Measurements from ENCODE around the gene MB21D2. TPM values are rescaled to one million over a fixed set of nuclear protein-coding genes. Genes with fewer than 3 reads are reported as not detected.

MB21D2 gene
- total and polyA plus RNA-seq, 2 of the 8 experiments (the other 6 are each of a cell fraction or from before 2014, with no cell fraction given): 10.0 to 21.0 TPM

DNA sequence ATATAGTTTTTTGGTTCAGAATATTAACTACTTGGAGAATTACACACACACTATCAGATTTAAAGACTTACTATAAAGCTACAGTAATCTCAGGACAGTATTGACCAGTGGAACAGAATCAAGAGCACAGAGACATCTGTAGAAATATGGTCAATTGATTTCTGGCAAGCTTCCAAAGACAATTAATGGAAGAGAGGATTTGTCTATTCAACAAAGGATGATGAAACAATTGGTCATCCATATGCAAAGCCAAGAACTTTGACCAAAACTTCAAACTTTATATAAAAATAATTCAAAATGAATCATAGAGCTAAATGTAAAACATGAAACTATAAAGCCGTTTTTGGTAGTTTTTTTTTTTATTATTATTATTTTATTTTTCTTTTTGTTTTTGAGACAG is 29.8 kb upstream of the MB21D2 start:
- Histone ChIP-seq H3K9me3 (ENCODE audit: insufficient read depth in 2 of 2, low read depth in 1 of 2, low read length in 1 of 2) (no peaks in the 10 kb centered on the region), H3K79me1 (ENCODE audit: low read depth, low read length) (no peaks in the 10 kb centered on the region), H2BK15ac (ENCODE audit: low read length) (no peak overlapping the region), H3K23me2 (ENCODE audit: low read depth, low read length) (no peaks in the 10 kb centered on the region), H3K4me2 (ENCODE audit: insufficient read depth in 1 of 2, low read depth in 2 of 2, low read length in 2 of 2) (no peak overlapping the region), H3K56ac (replicated peaks; ENCODE audit: insufficient read length, low read depth, low read length) (no peak overlapping the region), H3K79me2 (ENCODE audit: control insufficient read depth in 1 of 2, insufficient read depth in 2 of 2, low read length in 2 of 2) (no peaks in the 10 kb centered on the region), H3K4ac (replicated peaks; ENCODE audit: insufficient read length, low read depth, low read length) (no peak overlapping the region), H3K4me3 (ENCODE audit: extremely low read depth in 1 of 4, insufficient read depth in 2 of 4, low read depth in 3 of 4, low read length in 4 of 4) (no peak overlapping the region), H2BK5ac (ENCODE audit: low read depth, low read length) (no peak overlapping the region), H3K23ac (ENCODE audit: insufficient read length) (no peak overlapping the region), H2BK20ac (ENCODE audit: low read length) (no peak overlapping the region), H3K9ac (replicated peaks in 1 of 4; ENCODE audit: extremely low read depth in 1 of 4, low read depth in 3 of 4, low read length in 3 of 4) (no peak overlapping the region), H2BK12ac (ENCODE audit: low read depth, low read length) (no peak overlapping the region), H2BK120ac (replicated peaks; ENCODE audit: low read depth, low read length) (no peak overlapping the region), H2AK5ac (ENCODE audit: low read depth, low read length) (no peak overlapping the region), H4K8ac (ENCODE audit: extremely low read depth, insufficient read depth, low read length) (no peak overlapping the region), H3K14ac (ENCODE audit: insufficient read length) (no peak overlapping the region), H3K27me3 (replicated peaks in 1 of 4; ENCODE audit: control insufficient read depth in 3 of 4, extremely low read depth in 1 of 4, insufficient read depth in 3 of 4, low read length in 3 of 4) (no peaks in the 10 kb centered on the region), H4K20me1 (replicated peaks in 1 of 2; ENCODE audit: control insufficient read depth in 1 of 2, insufficient read depth in 2 of 2, low read length in 2 of 2) (no peaks in the 10 kb centered on the region), H2AFZ (ENCODE audit: low read length) (no peak overlapping the region), H3K36me3 (ENCODE audit: control insufficient read depth in 2 of 4, insufficient read depth in 4 of 4, low read length in 3 of 4) (no peaks in the 10 kb centered on the region), H3K27ac (ENCODE audit: low read depth, low read length) (no peak overlapping the region), H3K4me1 (replicated peaks in 1 of 4; ENCODE audit: control insufficient read depth in 3 of 4, insufficient read depth in 4 of 4, low read length in 3 of 4) (no peaks in the 10 kb centered on the region), H4K91ac (replicated peaks; ENCODE audit: insufficient read length, low read length) (no peak overlapping the region), H3K18ac (ENCODE audit: extremely low read depth, low read length) (no peak overlapping the region), H4K5ac (ENCODE audit: insufficient read length, low read depth, low read length) (no peak overlapping the region)
- TF ChIP-seq GTF2F1 (IDR thresholded peaks at IDR 0.05; ENCODE audit: borderline replicate concordance, low read depth, low read length) (no peak), FOSL1 (IDR thresholded peaks at IDR 0.05; ENCODE audit: insufficient read depth, low read depth, low read length) (no peak), TAF7 (optimal IDR thresholded peaks at IDR 0.05; ENCODE audit: borderline replicate concordance, low read depth, low read length) (no peak), JUN (IDR thresholded peaks at IDR 0.05; ENCODE audit: low read depth, low read length) (no peak), PHF8 (conservative IDR thresholded peaks at IDR 0.05; ENCODE audit: low read depth, low read length) (no peak), TEAD4 (IDR thresholded peaks at IDR 0.05; ENCODE audit: low read depth, low read length) (no peak), KDM1A (IDR thresholded peaks at IDR 0.05; ENCODE audit: borderline replicate concordance, low read length) (no peak), EGR1 (IDR thresholded peaks at IDR 0.05; ENCODE audit: borderline replicate concordance, low read depth, low read length) (no peak), EP300 (IDR thresholded peaks at IDR 0.05; ENCODE audit: borderline replicate concordance in 1 of 2, low read depth in 2 of 2, low read length in 2 of 2) (no peak), SAP30 (IDR thresholded peaks at IDR 0.05; ENCODE audit: insufficient read depth, insufficient replicate concordance, low read length) (no peak)
- no peak for DNase-seq (ENCODE audit: low read depth in 1 of 2, low spot score in 2 of 2)
- CTCF ChIA-PET (ENCODE audit: partially characterized antibody): interaction anchor here (0.8 to 1.3 kb wide), 4 partner anchors 9 to 135 kb away, joined by 3 to 4 read pairs (median 4); no protein-coding TSS in a partner anchor
- WGBS, 2 experiments (ENCODE audit: extremely low coverage in 1 of 2, insufficient coverage in 1 of 2, insufficient read length in 1 of 2, insufficient replicate concordance in 2 of 2, low coverage in 1 of 2, low lambda C conversion rate in 2 of 2, missing lambda C conversion rate in 1 of 2): 79% methylated on average over 1 of the region's 1 CpG; no CpG with 5 or more reads in 1 of the 2 experiments
- POLR2A ChIA-PET (ENCODE audit: partially characterized antibody): no interaction called here
- no peak for FAIRE-seq

Data from H1 (cell line).